HUDEP-2 (cell line): ENCODE measurements around the gene HSPB9.

ENCODE experiments used
- DNase-seq, 76 experiments: peaks; one replicate each; lab custom pipeline; 2025; ENCODE audit not compliant: unreplicated experiment in 76 of 76; lab: John Stamatoyannopoulos, UW

HSPB9 gene

DNA sequence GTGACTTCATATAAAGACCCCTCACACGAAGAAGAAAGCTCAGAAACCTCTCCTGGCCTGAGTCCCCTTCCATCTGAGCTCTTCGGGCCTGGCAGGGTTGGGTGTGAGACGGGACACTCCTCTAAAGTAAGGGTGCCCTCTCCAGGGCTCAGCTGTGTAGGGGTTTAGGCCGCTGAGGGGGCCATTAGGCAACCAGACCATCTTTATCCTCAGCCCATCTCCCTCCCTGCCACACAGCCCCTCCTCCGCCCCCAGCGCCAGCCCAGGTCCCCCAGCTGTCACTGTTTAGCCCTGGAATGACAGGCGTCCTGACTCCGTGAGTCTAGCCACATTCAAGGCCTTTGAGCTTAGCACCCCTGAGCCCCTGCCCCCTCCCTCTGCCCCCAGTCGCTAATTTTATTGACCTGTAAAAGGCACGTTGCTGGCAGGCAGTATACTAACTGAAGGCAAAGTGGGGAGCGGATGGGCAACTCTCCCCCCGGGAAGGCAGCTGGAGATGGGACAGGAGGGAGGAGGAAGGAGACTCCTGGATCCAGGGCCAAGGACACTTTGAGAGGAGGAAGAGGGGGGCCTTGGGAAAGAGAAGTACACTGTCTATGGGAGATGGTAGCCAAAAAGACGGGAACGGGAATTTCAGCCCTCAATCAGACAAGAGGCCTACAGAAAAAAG, 23.7 kb upstream of the HSPB9 start:
- DNase-seq, result no peak

DNA sequence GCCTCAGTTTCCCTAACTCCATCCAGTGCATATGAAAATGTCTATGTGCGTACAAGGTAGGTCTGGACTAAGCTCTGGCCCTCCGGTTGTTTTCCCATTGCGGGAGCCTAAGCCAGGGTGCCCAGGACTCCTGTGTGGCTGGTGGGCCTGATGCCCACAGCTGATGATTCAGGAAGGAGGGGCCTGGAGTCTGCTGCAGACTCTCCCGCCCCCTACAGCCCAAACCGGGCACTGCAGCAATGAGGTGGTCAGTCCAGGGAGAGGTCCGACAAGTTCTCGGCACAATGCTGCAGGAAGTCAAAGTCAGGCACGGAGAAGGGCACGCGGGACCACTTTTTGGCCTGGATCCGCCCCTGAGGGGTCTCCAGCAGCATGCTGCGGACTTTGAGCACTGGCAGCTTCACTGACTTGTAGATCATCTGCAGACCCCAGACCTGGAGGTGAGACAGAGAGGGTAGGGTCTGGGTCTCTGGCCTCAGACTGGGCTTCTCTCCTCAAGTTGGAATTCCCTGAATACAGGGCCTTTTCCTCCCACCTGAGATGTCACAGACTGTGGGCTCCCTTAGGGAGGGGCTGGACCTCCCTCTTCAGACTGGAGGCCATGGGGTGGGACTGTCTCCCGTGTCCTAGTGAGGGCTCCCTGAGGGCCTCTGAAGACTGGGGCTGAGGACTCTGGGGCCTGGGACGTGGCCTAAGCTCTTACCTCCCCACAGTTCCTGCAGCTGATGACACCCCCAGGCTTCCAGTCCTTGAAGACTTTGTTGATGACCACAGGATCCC, 20.9 kb upstream of the HSPB9 start:
- DNase-seq, result peak in 67 of 76 experiments; percentile 7 to 85 (median 54)

DNA sequence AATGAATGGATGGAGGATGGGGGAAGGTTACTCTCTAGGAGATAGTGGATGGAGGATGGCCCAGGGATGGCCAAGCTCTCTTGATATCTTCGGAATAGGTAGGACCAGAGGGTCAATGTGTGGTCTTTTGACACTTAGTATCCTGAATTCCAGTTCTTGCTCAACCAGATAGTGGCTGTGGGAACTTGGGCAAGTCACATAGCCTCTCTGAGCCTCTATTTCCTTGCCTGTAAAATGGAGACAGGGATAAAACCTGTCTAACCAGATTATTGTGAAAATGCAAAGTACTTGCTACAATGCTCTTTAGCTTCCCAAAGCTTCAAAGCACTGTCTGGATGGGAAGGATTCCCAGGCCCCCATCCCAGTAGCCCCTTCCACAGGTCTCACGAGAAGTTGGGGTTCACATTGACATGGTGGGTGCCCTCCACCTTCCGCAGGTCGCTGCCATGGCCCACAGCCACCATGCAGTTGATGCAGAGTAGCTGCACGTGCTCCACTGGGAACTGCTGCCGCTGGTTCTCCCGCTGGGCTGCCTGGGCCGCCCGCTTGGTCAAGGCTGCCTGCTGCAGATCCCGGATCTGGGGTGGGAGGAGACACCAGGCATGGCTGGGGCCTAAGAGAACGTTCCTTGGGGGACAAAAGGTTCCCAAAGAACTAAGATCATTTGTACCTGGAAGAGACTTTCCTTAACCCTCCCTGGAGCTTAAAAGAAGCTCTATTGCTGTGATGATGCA, 19.2 kb upstream of the HSPB9 start:
- DNase-seq, result no peak

DNA sequence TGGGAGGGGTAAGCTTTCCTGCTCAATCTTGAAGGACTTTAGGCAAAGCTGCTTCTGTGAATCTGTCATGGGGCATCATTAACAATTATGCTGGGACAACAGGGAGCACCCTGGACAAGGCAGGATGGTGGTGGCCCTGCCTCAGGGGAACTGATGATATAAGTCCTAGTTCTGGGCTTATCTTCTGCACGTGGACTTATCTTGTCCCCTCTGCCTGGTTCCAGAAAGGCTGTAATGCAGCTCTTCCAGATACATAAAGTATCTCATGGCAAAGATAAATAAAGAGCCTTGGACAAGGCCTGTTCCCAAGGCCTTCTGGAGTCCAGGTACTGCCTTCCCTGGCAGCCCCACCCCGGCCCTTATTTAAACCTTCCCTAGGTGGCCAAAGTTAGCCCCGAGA, 18.3 kb upstream of the HSPB9 start:
- DNase-seq, result no peak

DNA sequence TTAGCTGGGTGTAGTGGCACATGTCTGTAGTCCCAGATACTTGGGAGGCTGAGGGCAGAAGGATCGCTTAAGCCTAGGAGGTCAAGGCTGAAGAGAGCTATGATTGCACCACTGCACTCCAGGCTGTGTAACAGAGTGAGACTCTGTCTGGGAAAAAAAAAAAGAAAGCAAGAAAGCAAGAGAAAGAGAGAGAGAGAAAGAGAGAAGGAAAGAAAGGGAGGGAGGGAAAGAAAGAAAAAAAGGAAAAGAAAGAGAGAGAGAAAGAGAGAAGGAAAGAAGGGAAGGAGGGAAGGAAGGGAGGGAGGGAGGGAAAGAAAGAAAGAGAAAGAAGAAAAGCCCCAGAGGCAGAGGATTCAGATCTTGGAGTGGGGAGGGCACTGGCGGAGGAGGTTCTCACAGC, 16.6 kb upstream of the HSPB9 start:
- DNase-seq, result no peak

DNA sequence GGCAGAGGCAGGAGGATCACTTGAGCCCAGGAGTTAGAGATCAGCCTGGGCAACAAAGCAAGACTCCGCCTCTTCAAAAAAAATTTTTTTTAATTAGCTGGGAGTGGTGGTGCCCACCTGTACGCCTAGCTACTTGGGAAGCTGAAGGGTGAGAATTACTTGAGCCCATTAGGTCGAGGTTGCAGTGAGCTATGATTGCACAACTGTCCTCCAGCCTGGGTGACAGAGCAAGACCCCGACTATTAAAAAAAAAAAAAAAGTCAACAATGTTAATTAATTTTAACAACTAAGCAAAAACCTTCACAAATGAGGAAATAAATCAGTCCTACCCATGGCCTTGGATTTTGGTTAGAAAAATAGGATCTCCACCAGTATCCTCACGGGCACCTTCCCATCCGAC, 15.5 kb upstream of the HSPB9 start:
- DNase-seq, result no peak

DNA sequence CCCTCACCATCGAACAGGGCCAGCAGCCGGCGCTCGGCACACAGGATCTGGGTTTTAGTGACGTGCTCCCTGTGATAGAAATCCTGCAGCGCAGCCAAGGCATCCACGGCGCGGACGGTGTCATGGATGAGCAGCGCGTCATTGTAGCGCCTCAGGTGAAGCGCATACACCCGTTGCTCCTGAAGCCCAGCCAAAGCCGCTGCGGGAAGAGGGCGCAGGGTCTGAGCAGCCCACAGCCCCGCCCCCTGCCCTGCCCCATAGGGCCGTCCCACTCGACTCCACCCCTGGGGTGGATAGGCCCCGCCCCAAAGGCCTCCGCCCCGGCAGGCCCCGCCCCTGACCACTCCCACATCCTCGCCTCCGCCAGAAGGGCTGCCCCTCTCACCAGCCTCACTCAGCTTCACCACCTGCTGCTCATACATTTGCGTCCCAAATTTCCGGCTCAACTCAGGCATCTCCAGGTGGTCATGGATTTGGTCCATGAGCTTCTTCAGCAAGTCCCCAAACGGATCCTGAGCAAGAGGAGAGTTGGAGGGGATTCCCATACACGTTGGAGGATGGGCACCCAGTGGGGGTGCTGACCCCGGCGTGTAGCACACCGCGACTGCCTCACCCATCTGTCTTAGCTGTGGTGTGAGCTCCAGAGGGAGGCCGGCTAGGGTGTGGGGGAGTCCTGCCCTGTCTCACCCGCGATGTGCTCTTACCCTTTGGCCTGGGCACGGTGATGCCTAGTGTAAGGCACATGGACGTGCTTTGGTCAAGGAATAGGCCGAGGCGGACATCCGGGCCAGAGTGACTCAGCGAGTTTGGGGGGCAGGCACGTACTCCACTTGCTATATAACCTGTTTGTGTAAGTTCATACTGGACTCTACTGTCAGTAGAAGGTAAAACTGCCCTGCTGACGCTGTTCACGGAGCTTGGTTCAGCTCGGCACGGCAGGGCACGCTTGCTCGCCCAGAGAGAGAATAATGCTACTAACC, 14.7 kb upstream of the HSPB9 start:
- peak in 72 of 76 experiments; percentile 24 to 92 (median 77) for DNase-seq

DNA sequence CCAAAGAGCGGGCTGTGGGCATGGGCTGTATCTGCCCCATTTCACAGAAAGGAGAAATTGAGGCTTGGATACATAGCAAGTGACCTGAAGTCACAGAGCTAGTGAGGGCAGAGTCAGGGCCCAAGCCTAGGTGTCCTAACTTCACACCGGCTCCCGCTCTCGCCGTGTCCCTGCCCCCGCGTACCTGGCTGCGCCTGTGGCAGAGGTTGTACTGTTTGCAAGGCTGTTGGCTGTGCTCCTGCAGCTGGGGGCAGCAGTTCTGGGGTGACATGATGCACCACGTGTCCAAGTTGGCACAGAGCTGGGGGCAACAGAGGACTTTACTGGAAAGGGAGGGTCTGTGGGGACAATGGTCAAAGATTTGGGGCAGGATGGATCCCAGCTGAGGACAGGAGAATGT, 13.5 kb upstream of the HSPB9 start:
- no peak for DNase-seq

DNA sequence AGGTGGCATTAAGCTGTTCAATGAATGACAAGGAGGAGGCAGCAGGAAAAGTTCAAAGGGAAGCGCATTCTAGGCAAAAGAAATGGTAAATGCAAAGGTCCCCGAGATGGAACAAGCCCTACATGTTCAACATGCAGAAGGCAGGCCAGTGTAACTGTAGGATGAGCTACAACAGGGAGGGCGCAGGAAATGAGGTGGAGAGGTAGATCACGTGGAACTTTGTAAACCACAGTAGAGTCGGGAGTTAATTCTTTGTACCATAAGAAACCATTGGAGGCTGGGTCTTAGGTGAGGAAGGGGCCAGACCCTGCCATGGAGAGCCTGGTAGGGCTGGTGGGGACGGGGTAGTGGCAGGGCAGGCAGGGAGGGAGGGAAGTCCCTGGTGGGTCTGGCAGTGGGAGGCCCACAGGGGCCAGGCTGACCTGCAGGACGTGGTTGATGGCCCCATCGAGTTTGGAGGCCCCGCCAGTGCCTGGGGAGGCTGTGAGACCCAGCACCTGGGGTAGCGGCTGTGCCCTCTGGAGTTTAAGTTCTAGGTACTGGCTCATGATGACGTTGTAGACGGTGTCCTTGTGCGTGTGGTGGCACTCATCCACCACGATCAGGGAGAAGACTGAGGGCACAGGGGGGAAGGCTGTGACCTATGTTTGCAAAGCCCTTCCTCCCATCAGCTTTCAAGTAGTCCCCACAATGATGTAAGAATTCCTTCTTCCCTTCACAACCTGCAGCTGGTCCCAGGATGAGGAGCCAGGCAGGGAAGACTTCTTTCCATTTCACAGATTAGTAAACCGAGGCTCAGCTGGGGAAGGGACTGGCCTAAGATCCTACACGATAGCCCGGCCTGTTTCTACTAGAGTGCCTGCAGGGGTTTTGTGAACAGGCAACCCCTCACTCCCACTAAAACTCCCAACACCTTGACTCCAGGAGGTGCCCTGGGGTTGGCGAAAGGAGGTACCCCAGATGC, 12.0 kb upstream of the HSPB9 start:
- no peak for DNase-seq

DNA sequence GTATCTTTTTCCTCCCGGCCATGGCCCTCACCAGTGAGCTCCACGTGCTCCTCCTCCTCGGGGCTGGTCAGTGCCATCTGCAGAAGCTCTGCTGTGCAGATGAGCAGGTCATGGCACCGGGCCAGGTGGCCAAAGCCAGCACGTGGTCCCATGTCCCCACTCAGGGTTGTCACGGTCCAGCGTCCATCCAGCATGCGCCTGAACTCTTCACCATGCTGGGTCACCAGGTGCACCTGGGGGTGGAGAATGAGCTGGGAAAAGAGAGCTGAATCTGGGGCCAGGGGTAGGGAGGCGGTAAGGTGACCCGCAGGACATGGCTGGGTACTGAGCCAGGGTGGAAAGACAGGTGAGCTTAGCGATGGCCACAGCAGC, 11.4 kb upstream of the HSPB9 start:
- no peak for DNase-seq

DNA sequence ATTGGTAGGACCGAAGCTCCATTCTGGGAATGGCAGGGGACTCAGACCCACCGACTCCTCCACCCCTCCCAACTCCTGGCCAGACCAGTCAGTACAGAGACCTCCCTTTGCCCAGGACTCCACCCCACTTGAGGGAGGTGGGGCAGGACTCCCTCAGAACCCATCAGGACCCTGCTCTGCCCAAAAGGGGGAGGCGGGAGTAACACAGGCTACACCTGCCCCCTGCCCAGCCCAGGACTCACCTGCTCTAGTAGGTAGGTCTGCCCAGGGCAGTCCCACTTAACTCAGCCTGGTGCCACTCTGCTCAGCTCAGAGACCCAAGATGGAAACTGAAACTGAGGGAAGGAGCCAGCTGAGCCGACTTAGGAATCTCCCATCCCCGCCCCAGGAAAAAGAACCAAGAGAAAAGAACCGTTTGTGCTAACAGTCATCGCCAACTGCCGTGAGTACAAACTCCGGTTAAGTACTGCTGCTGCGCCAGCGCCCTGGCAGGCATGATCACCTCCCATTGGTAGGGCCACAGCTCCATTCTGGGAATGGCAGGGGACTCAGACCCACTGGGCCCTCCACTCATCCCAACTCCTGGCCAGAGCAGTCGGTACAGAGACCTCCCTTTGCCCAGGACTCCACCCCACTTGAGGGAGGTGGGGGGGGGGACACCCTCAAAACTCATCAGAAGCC, 10.6 kb upstream of the HSPB9 start:
- peak in 2 of 76 experiments; percentile 51 to 54 for DNase-seq

DNA sequence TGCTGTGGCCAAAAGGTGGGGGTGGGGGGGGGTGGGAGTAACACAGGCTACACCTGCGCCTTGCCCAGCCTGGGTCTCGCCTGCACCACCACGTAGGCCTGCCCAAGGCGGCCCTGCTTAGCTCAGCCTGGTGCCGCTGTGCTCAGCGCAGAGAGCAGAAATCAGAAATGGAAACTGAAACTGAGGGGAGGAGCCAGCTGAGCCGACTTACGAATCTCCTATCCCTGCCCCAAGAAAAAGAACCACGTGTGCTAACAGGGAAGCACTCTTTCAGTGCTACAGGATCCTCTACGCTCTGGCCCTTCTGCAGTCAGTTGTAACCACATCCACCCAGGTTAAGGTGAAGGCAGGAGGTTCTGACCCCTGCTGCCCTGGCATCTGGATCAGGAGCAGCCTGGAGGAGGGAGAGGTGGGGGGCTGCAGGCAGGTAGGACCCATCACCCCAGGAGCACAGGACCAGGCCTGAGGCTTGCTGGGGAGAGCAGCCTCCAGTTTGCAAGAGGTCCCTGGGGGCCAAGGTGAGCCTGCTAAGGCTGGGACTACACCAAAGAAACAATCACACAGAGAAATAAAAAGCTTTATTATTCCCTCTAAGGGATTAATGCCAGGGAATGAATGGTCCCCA, 9.9 kb upstream of the HSPB9 start, which contains the start of gene DHX58:
Gene DHX58, minus strand, starts transcription at position 163 of the 625 bp plus-strand sequence. CDS start 822 bp downstream, outside the sequence.
- peak in 43 of 76 experiments; percentile 10 to 71 (median 31) for DNase-seq

DNA sequence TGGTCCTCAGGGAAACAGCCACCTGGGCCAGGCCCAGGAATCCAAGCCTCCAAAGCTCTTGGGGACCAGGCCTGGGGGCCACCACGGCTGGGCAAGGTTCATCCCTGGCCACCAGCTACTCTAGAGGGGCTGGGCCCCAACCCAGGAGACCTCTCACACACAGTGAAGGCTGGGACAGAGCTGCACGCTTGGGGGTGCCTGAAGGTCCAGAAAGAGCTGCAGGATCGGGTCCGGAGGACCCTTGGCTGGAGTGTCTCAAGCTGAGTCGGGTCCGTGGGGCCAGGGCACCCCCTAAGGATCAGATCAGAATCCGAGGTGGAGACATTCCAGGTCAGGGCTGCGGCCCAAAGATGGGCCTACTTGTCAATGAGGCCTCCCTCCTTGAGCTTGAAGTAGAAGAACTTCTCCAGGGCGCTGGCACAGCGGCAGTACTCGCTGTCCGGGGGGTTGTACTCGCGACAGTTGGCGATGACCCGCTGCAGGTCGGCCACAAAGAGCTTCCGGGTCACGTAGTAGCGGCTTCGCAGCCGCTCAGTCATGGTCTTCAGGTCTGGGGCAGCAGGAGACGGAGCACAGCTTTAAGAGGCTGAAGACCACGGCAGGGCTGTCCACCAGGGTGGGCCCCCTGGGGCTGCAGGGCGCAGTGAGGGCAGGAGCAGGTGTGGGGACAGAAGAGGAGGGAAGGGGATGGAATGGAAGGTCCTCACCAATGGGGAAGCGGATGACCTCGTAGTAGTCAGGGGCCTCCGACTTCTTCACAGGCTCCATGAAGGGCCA, 9.1 kb upstream of the HSPB9 start:
- DNase-seq, result no peak

DNA sequence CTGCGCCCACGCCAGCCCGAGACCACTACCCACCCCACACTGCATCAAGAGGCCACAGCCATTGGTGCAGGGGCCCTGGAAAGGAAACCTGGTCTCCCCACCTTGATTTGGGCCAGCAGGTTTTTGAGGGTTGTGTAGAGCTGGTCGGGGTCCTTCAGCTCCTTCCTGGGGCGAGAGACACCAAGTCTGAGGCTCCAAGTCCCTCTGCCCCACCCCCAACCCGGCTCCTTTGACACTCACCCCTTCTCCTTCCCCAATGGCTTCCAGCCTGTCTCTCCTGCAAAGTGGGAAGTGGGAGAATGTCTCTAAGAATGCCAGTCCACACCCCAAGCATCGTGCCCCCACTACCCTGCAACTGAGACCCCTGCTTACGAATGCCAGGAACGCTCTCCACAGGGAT, 8.5 kb upstream of the HSPB9 start:
- DNase-seq, result no peak

DNA sequence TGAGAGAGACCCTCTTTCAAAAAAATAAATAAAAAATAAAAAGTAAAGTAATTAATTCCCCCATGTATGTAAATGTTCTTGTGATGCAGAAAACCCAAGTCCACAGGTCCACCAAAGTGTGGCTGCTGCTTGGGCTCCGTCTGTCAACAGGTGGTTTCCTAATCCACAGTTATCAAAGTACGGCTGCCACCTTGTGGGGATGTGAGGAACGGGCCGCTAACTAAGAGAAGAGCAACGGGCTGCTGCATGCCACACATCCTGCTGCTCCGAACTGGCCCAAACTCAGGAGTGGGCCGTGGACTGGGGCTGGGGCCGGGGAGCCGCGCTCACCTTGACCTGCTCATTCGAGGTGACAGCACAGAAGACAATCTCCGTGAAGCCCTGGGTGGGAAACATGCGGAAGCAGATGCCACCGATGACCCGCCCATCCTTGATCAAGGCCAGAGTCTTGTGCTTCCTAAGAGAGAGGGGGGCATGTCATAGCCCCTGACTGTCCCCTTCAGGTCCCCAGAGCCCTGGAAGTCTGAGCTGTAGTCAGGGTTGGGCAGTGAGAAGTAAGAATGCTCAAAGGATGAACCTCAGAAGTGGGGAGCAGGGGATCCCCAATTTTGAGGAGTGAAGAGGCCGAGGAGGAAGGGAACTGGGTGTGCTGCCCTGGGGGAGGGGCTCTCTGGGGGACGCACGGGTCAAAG, 5.8 kb upstream of the HSPB9 start:
- peak in 63 of 76 experiments; percentile 7 to 83 (median 55) for DNase-seq

DNA sequence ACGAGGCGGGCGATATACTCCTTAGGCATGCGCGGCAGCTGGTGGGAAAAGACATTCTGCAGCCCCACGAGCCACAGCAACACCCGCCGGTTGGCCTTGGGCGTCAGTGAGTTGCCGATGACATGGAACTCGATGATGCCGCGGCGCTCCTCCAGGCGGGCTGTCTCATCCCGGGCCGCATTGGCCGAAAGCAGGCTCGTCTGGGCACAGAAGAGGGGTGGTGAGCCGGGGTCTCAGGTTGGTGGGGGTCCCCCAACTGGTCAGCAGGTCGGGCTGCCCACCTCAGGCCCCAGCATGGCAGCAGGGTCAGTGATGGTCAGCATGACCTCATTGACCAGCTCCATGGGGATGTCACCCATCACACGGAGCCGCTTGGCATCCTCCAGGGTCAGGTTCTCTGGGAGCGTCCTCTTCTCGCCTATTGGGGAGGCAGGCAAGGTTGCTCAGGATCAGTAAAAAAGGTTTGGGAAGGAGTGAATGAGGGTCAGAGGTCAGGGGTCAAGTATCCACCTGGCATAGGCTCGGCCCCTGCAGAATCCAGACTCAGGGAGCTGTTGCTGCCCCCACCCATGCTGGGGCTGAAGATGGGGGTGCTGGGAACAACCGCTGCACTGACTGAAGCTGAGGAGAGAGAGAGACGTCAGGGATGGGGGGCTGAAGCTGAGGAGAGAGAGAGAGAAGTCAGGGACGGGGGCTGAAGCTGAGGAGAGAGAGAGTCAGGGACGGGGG, 5.0 kb upstream of the HSPB9 start:
- DNase-seq, result no peak
